A673 (cell line): ENCODE data around the gene PRKAG2. TPM values are rescaled to one million over a fixed set of nuclear protein-coding genes. Genes with fewer than 3 reads are reported as not detected.

Experiments
- BruUV-seq: library from RNA; stranded (reverse); fragments of 400-500 nt; replicated peaks from 2 replicates; lab custom pipeline; 2021; lab: Mats Ljungman, UMichigan
- CTCF ChIA-PET: fragments of 300-600 bp; sonication (Branson Sonifier 250); formaldehyde crosslinking; loops from one replicate; lab custom pipeline; 2022; ENCODE audit warnings: antibody characterized with exemption; lab: Charles Lee
- POLR2A ChIA-PET: fragments of 300-600 bp; sonication (Branson Sonifier 250); formaldehyde crosslinking; loops from one replicate; lab custom pipeline; 2022; ENCODE audit warnings: antibody characterized with exemption; ENCODE audit not compliant: low non-redundant PET; lab: Charles Lee
- DNase-seq: peaks from one replicate; pipeline ENCODE4 v3.0.0-alpha.2; 2015; ENCODE audit warnings: low spot score
- H3K27ac ChIP-seq: fragments of 200-600 bp; sonication (generic); 2 replicates; pipeline ENCODE4 v1.5.1; 2016; ENCODE audit warnings: mixed run types, low read depth, mild to moderate bottlenecking, mixed read lengths, antibody characterized with exemption, low read length; ENCODE audit not compliant: poor library complexity, severe bottlenecking
- H3K27me3 ChIP-seq: fragments of 200-600 bp; sonication (generic); replicated peaks from 2 replicates; pipeline ENCODE4 v1.6.1; 2017; ENCODE audit warnings: mixed run types, low read depth, mild to moderate bottlenecking, mixed read lengths, antibody characterized with exemption, low read length; ENCODE audit not compliant: insufficient read depth, poor library complexity
- H3K36me3 ChIP-seq: fragments of 200-600 bp; sonication (generic); 2 replicates; pipeline ENCODE4 v1.6.1; 2016; ENCODE audit warnings: mixed run types, mild to moderate bottlenecking, mixed read lengths, antibody characterized with exemption, low read length; ENCODE audit not compliant: insufficient read depth, poor library complexity, severe bottlenecking
- H3K4me1 ChIP-seq: fragments of 200-600 bp; sonication (generic); 2 replicates; pipeline ENCODE4 v1.6.1; 2017; ENCODE audit warnings: mixed run types, mild to moderate bottlenecking, mixed read lengths, antibody characterized with exemption, low read length; ENCODE audit not compliant: insufficient read depth, poor library complexity, severe bottlenecking
- H3K4me3 ChIP-seq: fragments of 200-600 bp; sonication (generic); 2 replicates; pipeline ENCODE4 v1.5.1; 2016; ENCODE audit warnings: low read depth, mixed run types, mild to moderate bottlenecking, mixed read lengths, low read length; ENCODE audit not compliant: poor library complexity, severe bottlenecking
- H3K9me3 ChIP-seq: fragments of 200-600 bp; sonication (generic); 2 replicates; pipeline ENCODE4 v1.6.1; 2016; ENCODE audit warnings: mixed run types, low read depth, mild to moderate bottlenecking, mixed read lengths, antibody characterized with exemption, low read length; ENCODE audit not compliant: poor library complexity, severe bottlenecking
- EZH2 ChIP-seq: fragments of 200-600 bp; sonication (generic); IDR thresholded peaks from 2 replicates; pipeline ENCODE4 v1.6.1; 2017; ENCODE audit warnings: borderline replicate concordance, low read depth, mild to moderate bottlenecking, mixed read lengths, antibody characterized with exemption, low read length; ENCODE audit not compliant: poor library complexity, severe bottlenecking
- intact Hi-C: fragments of 100-400 bp; cut with micrococcal nuclease; formaldehyde crosslinking; loops from one replicate; pipeline ENCODE4 v1.10.0; 2022; ENCODE audit not compliant: unreplicated experiment
- total RNA-seq: library from RNA; stranded (reverse); gene quantifications from 2 replicates; pipeline ENCODE4 v1.2.3, GENCODE V29; 2021
- TF ChIP-seq, protein P1 (sequence below): fragments of 300-800, 200-600 bp; sonication (generic); conservative IDR thresholded peaks from 2 replicates; pipeline ENCODE4 v1.5.1; 2017; ENCODE audit warnings: low read depth, mild to moderate bottlenecking, antibody characterized with exemption, low read length, moderate library complexity, mixed read lengths

PRKAG2 gene
- total RNA-seq, 1 experiment from 2014 or later: 11.6 TPM

GRCh38 chr7:151647006-151647405 lies 229.9 kb downstream of the PRKAG2 start:
- no TSS peak for BruUV-seq
- Histone ChIP-seq H3K4me3 (no peak overlapping the region), H3K36me3 (no peaks in the 10 kb centered on the region), H3K9me3 (peaks cover 6% of the 10 kb centered on the region), H3K27me3 (no peaks in the 10 kb centered on the region), H3K4me1 (peaks cover 19% of the 10 kb centered on the region), H3K27ac (no peak overlapping the region)
- ChIA-PET CTCF (no interaction called here), POLR2A (no interaction called here)
- intact Hi-C loops: no loop called here
- DNase-seq: no peak
- TF ChIP-seq, protein P1, sequence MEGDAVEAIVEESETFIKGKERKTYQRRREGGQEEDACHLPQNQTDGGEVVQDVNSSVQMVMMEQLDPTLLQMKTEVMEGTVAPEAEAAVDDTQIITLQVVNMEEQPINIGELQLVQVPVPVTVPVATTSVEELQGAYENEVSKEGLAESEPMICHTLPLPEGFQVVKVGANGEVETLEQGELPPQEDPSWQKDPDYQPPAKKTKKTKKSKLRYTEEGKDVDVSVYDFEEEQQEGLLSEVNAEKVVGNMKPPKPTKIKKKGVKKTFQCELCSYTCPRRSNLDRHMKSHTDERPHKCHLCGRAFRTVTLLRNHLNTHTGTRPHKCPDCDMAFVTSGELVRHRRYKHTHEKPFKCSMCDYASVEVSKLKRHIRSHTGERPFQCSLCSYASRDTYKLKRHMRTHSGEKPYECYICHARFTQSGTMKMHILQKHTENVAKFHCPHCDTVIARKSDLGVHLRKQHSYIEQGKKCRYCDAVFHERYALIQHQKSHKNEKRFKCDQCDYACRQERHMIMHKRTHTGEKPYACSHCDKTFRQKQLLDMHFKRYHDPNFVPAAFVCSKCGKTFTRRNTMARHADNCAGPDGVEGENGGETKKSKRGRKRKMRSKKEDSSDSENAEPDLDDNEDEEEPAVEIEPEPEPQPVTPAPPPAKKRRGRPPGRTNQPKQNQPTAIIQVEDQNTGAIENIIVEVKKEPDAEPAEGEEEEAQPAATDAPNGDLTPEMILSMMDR: no peak
- TF ChIP-seq EZH2: no peak

DNA sequence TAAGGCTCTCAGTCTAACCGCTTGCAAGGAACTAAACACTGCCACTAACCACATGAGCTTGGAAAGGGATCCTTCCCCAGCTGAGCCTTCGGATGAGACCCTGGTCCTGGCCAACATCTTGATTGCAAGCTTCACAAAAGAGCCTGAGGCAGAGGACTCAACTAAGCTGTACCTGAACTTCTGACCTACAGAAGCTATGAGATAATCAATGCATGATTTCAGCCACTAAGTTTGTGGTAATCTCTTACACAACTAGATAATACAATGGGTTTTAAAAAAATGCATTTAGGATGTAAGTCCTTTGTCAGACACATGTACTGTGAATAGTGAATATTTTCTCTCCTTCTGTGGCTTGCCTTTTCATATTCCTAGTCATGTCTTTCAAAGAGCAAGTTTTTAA lies 231.6 kb downstream of the PRKAG2 start:
- TF ChIP-seq, protein P1: no peak
- no peak for TF ChIP-seq EZH2
- DNase-seq: no peak
- peaks cover 6% of the 10 kb centered on the region for H3K9me3 ChIP-seq
- H3K27ac ChIP-seq: no peak overlapping the region
- no peak overlapping the region for H3K4me3 ChIP-seq
- CTCF ChIA-PET: interaction anchor here (0.6 kb wide), 1 partner anchor 371 kb away, joined by 5 read pairs; no protein-coding TSS in a partner anchor
- H3K4me1 ChIP-seq: peaks cover 4% of the 10 kb centered on the region
- intact Hi-C loops: no loop called here
- BruUV-seq: no TSS peak
- POLR2A ChIA-PET: no interaction called here
- no peaks in the 10 kb centered on the region for H3K36me3 ChIP-seq
- H3K27me3 ChIP-seq: no peaks in the 10 kb centered on the region

DNA sequence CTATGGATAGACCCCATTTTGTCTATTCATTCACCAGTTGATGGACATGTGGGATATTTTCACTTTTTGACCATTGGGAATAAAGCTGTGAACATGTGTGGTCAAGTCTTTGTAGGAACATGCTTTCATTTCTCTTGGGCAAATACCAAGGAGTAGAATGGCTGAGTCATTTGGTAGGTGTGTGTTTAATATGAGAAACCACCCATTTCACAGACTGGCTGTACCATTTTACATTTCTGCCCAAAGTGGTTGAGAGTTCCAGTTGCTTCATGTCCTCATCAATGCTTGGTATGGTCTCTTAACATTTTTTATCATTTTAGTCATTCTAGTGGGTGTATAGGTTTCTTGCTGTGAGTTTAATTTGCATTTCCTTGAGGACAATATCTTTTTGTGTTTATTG lies 232.4 kb downstream of the PRKAG2 start:
- Histone ChIP-seq H3K9me3 (peaks cover 6% of the 10 kb centered on the region), H3K4me3 (no peak overlapping the region), H3K27me3 (no peaks in the 10 kb centered on the region), H3K27ac (no peak overlapping the region), H3K36me3 (no peaks in the 10 kb centered on the region), H3K4me1 (no peaks in the 10 kb centered on the region)
- POLR2A ChIA-PET: no interaction called here
- intact Hi-C loops: no loop called here
- CTCF ChIA-PET: no interaction called here
- TF ChIP-seq, protein P1: no peak
- TF ChIP-seq EZH2: no peak
- no peak for DNase-seq
- no TSS peak for BruUV-seq
